HG03103 (cell line): ENCODE results near the gene AQP9.

Experiments
- ATAC-seq: cut with Tn5 transposase; IDR thresholded peaks from one replicate; pipeline ENCODE4 v1.9.1; 2021; ENCODE audit warnings: low read depth; ENCODE audit not compliant: unreplicated experiment

The AQP9 gene

DNA sequence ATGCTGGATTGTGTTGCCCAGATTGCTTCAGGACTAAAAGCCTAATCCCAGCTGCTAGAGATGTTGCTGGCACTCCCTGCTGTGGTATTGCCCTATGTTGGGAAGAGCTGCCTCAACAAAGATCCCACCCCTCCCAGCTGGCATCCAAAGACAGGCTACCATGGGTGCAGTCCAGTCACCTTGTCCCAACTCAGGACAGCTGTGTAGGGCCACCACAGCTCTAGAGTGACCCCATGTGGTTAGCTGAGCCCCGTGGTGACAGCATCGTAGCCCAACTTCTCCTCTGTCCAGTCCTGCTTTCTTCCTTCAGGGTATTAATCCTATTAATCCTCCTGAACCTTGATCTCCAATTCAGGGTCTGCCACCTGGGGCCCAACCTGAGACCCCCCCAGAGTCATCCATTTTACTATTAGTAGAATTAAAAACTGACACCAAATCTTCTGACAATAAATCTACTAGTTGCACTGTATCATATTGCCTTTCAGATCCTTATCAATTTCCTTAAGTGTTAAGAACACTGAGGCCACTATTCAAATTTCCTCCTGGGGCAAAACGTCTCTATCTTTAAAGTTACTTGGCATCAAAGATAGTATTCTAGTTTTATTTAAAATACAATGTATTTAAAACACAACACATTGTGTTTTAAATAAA, 83.5 kb downstream of the AQP9 start:
- no peak for ATAC-seq

DNA sequence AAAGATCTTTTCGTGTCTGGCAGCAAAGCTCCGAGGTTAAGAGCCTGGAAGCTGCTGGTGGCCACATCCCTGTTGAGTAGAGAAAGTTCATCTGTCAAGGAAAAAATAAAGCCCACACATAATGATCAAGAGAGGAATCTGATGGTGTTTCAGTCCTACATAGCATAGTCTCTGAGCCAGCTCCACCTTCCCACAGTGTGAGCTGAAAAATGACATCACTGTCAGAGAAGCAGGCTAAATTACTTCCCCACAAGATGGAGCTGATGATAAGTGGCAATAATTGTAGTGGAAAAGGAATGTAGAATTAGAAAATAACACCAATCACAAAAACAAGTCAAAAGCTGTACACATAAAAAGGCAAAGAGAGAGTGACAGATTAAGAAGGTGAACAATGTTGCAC, 84.5 kb downstream of the AQP9 start:
- no peak for ATAC-seq

DNA sequence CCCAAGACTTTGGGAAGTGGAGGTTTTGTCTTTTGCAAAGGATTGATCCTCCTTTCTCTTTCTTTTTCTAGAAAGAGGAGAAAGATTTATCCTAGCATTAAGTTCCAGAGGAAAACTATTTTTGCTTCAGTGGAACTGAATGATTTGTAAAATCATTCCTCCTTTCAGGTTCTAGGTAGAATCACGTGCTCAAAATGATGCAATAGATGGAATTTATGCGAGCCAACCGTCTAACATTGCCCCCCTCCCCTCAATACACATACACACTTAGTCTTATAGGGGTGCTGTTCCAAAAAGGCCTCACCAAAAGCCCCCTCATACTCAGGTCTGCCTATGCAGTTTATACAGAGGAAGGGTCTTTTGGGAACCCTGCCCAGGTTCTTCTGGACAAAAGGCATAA, 85.3 kb downstream of the AQP9 start:
- ATAC-seq: no peak

DNA sequence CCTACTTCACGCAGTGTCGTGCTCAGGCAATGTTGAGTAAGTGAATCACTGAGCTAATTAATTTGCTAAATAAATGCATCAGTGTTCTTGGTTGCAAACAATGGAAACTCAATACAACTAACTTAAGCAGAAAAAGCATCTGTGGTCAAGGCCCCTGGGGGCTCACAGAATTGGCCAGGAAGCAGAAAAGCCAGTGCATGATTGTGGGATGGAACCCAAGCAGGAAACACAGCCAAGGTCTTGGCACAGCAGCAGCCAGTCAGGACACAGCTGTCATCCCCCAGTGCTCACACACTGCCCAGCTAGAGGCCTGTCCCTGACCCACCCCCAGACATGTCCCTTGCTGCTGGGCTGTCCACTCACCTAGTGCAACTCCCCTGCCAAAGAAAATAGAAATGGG, 85.9 kb downstream of the AQP9 start:
- no peak for ATAC-seq

DNA sequence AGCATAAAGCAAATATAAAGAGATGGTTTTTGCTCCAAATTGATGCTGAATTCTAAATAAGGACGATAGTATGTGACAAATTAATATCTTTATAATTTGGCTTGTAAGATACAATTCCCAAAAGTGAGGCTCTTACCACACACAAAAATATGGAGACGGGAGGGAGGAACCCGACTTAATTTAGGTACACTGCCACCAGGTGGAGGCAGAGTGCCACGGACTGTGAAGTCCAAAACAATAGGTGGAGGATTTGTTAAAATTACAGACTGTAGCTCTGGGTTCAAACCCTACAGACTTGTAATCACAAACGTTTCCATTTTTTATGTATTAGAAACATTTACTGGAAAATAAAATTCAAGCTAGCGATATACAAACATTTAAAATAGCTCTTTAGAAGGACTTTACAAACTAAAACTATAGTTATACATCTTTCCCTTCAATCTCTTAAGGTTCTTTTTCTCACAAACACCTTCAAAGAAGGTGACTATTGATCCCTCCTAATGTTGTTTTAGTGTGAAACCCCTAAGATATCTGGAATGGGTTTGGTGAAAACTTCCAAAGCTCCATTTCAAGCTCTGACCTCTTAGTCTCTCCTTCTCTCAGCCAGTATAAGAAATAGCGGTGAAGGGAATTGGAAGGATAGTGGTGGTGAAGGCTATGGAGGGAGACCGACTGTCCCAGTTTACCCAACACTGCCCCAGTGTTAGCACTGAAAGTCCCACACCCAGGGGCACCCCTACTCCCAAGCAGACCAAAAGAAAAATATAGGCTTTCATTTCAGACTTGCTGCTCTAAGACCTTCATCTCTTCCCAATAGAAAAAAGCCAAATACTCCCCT, 89.7 kb downstream of the AQP9 start:
- ATAC-seq: no peak

DNA sequence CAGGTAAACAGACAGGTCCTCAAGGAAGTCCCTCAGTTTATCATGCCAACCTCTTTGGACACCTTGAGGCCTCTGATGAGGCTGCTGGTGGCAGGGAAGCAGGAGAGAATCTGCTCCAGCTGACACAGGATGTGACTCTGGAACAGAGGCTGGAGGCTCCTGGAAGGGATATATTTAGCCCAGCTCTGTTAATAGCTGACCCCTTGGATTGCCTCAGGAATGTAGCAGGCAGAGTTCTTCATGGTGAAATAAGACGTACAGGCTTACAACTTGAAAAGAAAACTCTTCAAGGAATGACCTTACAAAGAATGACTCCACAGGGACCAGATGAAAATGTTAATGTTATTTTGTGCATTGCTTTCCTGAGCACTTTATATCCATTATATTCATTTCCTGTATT, 90.5 kb downstream of the AQP9 start:
- no peak for ATAC-seq

DNA sequence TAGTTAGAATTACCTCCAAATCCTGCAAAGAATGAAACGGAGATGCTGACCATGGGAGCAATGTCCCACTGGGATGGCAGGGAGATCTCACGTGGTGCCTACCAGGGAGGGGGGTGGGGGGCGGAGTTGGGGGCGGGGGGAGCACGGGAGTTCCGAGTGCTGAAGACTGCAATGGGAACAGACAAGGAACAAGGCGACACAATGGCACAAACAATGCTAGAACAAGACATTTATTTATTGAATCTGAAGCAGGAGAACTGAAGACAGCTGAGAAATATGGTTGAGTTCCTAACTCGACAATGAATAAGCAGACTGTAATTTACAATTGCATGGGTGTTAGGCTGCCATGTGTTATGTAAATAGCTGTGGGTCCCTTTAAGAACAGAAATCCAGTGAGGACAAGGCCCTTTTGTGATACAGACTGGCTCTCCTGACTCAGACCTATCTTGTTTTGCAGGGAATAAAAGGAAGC, 91.2 kb downstream of the AQP9 start:
- no peak for ATAC-seq

DNA sequence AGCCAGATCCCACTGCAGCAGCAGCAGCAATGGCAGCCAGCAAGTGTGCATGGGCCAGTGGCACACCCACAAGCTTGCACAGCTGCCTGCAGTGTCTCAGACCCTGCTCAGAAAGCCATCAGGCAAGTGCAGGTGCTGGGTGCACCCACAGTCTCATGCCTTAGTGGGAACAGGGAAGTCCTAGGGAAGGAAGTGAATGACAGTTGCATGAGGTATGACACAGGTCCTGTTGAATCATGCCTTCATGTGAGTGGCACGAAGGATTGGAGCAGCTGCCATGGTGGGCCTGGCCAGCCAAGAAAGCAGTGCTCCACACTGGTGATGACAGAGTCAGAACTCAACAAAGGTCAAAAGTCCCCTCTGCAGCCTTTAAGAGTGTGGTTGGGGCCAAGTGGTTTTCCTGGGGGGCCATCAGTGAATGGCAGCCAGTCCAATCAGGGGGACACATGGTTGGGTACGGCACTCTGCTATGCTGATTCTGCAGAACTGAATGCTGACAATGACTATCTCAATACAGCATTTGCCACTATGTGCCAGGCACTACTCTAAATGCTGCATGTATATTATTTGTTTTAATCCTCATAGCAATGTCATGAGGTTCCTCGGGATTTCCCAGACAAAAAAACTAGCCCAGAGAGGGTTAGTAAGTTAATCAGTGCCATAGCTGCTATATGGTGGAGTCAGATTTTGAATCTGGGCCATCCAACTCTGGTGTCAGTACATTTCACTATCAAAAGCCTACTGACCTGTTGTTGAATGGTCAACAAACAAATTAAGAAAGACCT, 94.3 kb downstream of the AQP9 start:
- ATAC-seq: no peak

DNA sequence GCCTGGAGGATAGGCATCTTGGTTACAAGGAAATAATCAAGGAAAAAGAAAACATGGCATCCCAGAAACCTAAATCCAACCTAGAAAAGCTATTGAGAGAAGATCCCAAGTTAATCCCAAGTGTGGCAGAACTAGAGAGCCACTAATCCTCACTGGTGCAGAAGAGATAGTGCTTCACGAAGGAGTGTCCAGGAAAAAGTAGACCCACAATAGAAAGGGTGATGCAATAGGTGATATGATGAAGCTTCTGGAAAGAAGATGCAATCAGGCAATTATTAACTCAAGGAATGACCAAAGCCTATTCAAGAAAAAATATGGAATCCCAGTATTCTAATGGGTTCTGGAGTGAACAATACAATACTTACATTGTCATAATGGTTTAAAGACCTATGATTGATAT, 95.2 kb downstream of the AQP9 start:
- ATAC-seq: no peak
